Vagina (tissue), 2 donors: ENCODE data around the gene ADAM21. TPM values are rescaled to one million over a fixed set of nuclear protein-coding genes. Genes with fewer than 3 reads are reported as not detected.
"Not testable (repeated sequence)": the region's sequence is repeated elsewhere in the genome, so short reads cannot be mapped to it uniquely, and the experiment has no call there.

Experiments used
- DNase-seq, 2 donors: peaks; one replicate each; pipeline ENCODE4 v3.0.0-alpha.2; 2017; ENCODE audit errors: extremely low spot score in 2 of 2
- H3K27ac ChIP-seq: fragments of 200-600 bp; sonication (generic); one replicate; pipeline ENCODE4 v1.5.1; 2019
- H3K27me3 ChIP-seq: fragments of 200-600 bp; sonication (generic); one replicate; pipeline ENCODE4 v1.5.1; 2019
- H3K36me3 ChIP-seq, 2 donors: fragments of 200-600 bp; sonication (generic); one replicate each; pipeline ENCODE4 v1.5.1; 2017 to 2019
- H3K4me1 ChIP-seq: fragments of 200-600 bp; sonication (generic); one replicate; pipeline ENCODE4 v1.5.1; 2019
- H3K4me3 ChIP-seq, 2 donors: fragments of 200-600 bp; sonication (generic); 1 replicate in 1 of 2; 2 replicates in 1 of 2; pipeline ENCODE4 v1.5.1; 2016 to 2019
- H3K9me3 ChIP-seq: fragments of 200-600 bp; sonication (generic); one replicate; pipeline ENCODE4 v1.5.1; 2019
- CTCF ChIP-seq, 3 experiments: fragments of 450-650 bp in 2 of 3; fragments of 200-600 bp in 1 of 3; sonication (generic) in 1 of 3; IDR thresholded peaks; one replicate each; pipeline ENCODE4 v1.5.1; 2017 to 2019; ENCODE audit warnings: antibody characterized with exemption in 3 of 3, mild to moderate bottlenecking in 2 of 3, moderate library complexity in 2 of 3
- POLR2A ChIP-seq, 2 donors: fragments of 450-650 bp; IDR thresholded peaks; one replicate each; pipeline ENCODE4 v1.6.1; 2017; ENCODE audit warnings: antibody characterized with exemption in 2 of 2, mild to moderate bottlenecking in 2 of 2, moderate library complexity in 2 of 2
- POLR2AphosphoS5 ChIP-seq, 2 donors: sonication (generic); formaldehyde crosslinking; IDR thresholded peaks; one replicate each; pipeline ENCODE4 v1.9.0; 2017; ENCODE audit warnings: antibody characterized with exemption in 2 of 2, mild to moderate bottlenecking in 2 of 2, low read depth in 1 of 2; ENCODE audit not compliant: insufficient read depth in 1 of 2
- intact Hi-C: fragments of 100-400 bp; cut with DNase I; formaldehyde crosslinking; loops from one replicate; pipeline ENCODE4 v1.15.1; 2023
- total RNA-seq: library from RNA; depleted of rRNA; stranded (reverse); fragments of >200 nt; gene quantifications from one replicate; pipeline ENCODE4 v1.2.3, GENCODE V29; 2016

The ADAM21 gene
- total RNA-seq, 1 donor from 2014 or later = not detected

DNA sequence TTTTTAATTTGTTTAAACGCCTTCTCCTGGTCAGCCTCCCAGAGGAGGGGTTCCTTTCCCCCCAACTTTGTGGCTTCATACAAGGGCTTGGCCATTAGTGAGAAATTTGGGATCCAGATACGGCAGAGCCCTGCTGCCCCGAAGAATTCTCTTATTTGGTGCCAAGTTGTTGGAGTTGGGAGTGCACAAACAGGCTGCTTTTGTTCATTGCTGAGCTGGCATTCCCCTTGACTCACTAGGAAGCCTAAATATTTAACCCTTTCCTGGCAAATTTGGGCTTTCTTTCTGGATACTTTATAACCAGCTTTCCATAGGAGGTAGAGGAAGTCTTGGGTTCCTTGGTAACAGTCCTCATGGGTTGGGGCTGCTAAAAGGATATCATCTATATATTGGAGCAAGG lies 10.3 kb upstream of the ADAM21 start:
- intact Hi-C loops = no loop called here
- H3K4me1 ChIP-seq = no peaks in the 10 kb centered on the region
- no peak overlapping the region for H3K4me3 ChIP-seq
- no peak for TF ChIP-seq POLR2AphosphoS5 (IDR thresholded peaks at IDR 0.05; ENCODE audit: insufficient read depth in 1 of 2, low read depth in 1 of 2)
- no peak for DNase-seq
- no peaks in the 10 kb centered on the region for H3K27me3 ChIP-seq
- no peaks in the 10 kb centered on the region for H3K36me3 ChIP-seq
- H3K9me3 ChIP-seq = peaks cover 11% of the 10 kb centered on the region
- no peak overlapping the region for H3K27ac ChIP-seq

DNA sequence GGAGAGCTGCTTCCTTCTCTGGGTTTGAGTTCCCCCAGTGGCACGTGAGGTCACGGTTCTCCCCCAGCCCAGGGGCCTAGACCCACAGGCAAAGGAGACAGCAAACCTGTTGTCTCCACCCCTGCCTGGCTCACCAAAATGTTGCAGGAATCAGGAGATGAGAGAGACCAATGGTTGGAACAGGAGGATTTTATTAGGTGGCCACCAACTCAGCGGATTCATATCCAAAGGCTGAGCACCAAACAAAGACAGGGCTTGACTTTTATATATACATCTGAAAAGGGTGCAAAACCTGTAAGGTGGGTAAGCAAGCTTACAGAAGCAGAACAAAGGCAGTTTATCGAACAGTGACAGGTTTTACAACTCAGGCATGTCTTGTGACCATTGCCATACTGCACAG lies 9.2 kb upstream of the ADAM21 start:
- Histone ChIP-seq H3K4me1 (no peaks in the 10 kb centered on the region), H3K4me3 (no peak overlapping the region), H3K27me3 (no peaks in the 10 kb centered on the region), H3K36me3 (no peaks in the 10 kb centered on the region), H3K9me3 (peaks cover 11% of the 10 kb centered on the region), H3K27ac (no peak overlapping the region)
- TF ChIP-seq POLR2A (IDR thresholded peaks at IDR 0.05) (no peak), CTCF (IDR thresholded peaks at IDR 0.05) (no peak), POLR2AphosphoS5 (IDR thresholded peaks at IDR 0.05; ENCODE audit: insufficient read depth in 1 of 2, low read depth in 1 of 2) (no peak)
- no peak for DNase-seq
- intact Hi-C loops = no loop called here

- H3K4me1 ChIP-seq = no peaks in the 10 kb centered on the region
- TF ChIP-seq CTCF (IDR thresholded peaks at IDR 0.05) (no peak), POLR2A (IDR thresholded peaks at IDR 0.05) (no peak)
- no peaks in the 10 kb centered on the region for H3K36me3 ChIP-seq
- no peaks in the 10 kb centered on the region for H3K27me3 ChIP-seq
- no peak overlapping the region for H3K4me3 ChIP-seq
- intact Hi-C loops = no loop called here
- H3K9me3 ChIP-seq = no peaks in the 10 kb centered on the region
- no peak for DNase-seq
- no peak overlapping the region for H3K27ac ChIP-seq
Observed at GRCh38 chr14:70448633-70449340, 3.2 kb upstream of the ADAM21 start.

GRCh38 chr14:70454731-70455130 lies 2.8 kb downstream of the ADAM21 start:
- H3K4me3 ChIP-seq = no peak overlapping the region
- TF ChIP-seq CTCF (IDR thresholded peaks at IDR 0.05) (no peak), POLR2AphosphoS5 (IDR thresholded peaks at IDR 0.05; ENCODE audit: insufficient read depth in 1 of 2, low read depth in 1 of 2) (no peak), POLR2A (IDR thresholded peaks at IDR 0.05) (no peak)
- intact Hi-C loops = no loop called here

GRCh38 chr14:70468731-70469130 lies 16.8 kb downstream of the ADAM21 start:
- Histone ChIP-seq H3K9me3 (no peaks in the 10 kb centered on the region), H3K4me3 (no peak overlapping the region), H3K27me3 (no peaks in the 10 kb centered on the region), H3K27ac (no peak overlapping the region), H3K36me3 (no peaks in the 10 kb centered on the region), H3K4me1 (no peaks in the 10 kb centered on the region)
- TF ChIP-seq CTCF (IDR thresholded peaks at IDR 0.05) (no peak), POLR2AphosphoS5 (IDR thresholded peaks at IDR 0.05; ENCODE audit: insufficient read depth in 1 of 2, low read depth in 1 of 2) (no peak), POLR2A (IDR thresholded peaks at IDR 0.05) (no peak)
- intact Hi-C loops = no loop called here
- DNase-seq = no peak

More at GRCh38 chr14:70454731-70455130, 2.8 kb downstream of the ADAM21 start:
- no peaks in the 10 kb centered on the region for H3K4me1 ChIP-seq
- H3K9me3 ChIP-seq = no peaks in the 10 kb centered on the region
- no peak overlapping the region for H3K27ac ChIP-seq
- no peaks in the 10 kb centered on the region for H3K36me3 ChIP-seq
- no peak for DNase-seq
- H3K27me3 ChIP-seq = no peaks in the 10 kb centered on the region

DNA sequence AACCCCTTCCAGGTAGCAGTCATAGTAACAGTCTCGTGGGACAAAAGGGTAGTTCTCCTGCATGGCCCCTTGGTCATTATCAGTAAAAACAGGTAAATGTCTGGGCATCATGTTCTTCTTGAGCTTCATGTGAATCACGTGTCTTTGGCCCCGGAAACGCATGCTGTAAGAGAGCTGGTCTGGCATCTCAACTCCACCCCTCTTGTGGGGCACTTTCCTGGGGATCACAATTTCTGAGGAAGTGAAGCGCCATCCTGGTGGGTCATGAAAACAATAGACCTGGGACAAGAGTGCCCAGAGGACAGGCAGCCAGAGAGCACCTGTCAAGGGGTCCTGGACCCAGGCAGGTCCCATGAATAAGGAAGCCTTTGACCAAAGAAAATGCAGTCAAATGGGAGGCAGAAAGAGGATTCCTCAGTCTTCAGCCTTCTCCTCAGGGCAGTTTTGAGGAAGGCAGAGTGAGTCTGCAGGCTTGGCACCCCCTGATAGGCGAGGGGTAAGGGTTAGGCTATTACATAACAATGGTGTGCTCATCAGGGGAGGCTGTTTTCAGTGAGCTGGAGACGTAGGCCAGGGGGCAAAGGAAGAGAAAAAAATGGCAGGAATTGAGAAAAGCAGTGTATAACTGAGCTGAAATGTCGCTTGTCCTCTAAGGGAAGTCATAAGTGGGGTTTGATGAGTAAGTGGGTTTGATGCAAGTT lies 19.0 kb downstream of the ADAM21 start:
- DNase-seq, H3K27ac ChIP-seq, H3K9me3 ChIP-seq, H3K4me1 ChIP-seq, intact Hi-C loops, H3K27me3 ChIP-seq, H3K4me3 ChIP-seq, H3K36me3 ChIP-seq: not testable (repeated sequence)
